D721Med (cell line): Measurements from ENCODE around the gene SGF29.
"Not testable (repeated sequence)": the region's sequence is repeated elsewhere in the genome, so short reads cannot be mapped to it uniquely, and the experiment has no call there.

Experiments
- DNase-seq: peaks from one replicate; pipeline ENCODE4 v3.0.0; 2011; ENCODE audit warnings: low spot score; ENCODE audit not compliant: insufficient read length
- FAIRE-seq: peaks from 2 replicates; lab custom pipeline; 2011; peaks lifted over from hg19 to GRCh38; lab: Jason Lieb, UNC
- TF ChIP-seq, protein P1 (sequence below): IDR thresholded peaks from 2 replicates; pipeline ENCODE4 v1.5.1; 2012; ENCODE audit warnings: mild to moderate bottlenecking, control low read depth; ENCODE audit not compliant: insufficient read depth; ENCODE audit errors: missing control alignments

Gene SGF29

GRCh38 chr16:28514246-28514645, 39.5 kb upstream of the SGF29 start:
- DNase-seq (no peak), FAIRE-seq (no peak)
- TF ChIP-seq, protein P1, sequence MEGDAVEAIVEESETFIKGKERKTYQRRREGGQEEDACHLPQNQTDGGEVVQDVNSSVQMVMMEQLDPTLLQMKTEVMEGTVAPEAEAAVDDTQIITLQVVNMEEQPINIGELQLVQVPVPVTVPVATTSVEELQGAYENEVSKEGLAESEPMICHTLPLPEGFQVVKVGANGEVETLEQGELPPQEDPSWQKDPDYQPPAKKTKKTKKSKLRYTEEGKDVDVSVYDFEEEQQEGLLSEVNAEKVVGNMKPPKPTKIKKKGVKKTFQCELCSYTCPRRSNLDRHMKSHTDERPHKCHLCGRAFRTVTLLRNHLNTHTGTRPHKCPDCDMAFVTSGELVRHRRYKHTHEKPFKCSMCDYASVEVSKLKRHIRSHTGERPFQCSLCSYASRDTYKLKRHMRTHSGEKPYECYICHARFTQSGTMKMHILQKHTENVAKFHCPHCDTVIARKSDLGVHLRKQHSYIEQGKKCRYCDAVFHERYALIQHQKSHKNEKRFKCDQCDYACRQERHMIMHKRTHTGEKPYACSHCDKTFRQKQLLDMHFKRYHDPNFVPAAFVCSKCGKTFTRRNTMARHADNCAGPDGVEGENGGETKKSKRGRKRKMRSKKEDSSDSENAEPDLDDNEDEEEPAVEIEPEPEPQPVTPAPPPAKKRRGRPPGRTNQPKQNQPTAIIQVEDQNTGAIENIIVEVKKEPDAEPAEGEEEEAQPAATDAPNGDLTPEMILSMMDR: no peak

GRCh38 chr16:28520672-28521071, 33.0 kb upstream of the SGF29 start:
- TF ChIP-seq, protein P1: no peak
- DNase-seq (no peak), FAIRE-seq (no peak)

GRCh38 chr16:28521436-28521835, 32.3 kb upstream of the SGF29 start:
- FAIRE-seq (no peak), DNase-seq (no peak)
- TF ChIP-seq, protein P1: no peak

DNA sequence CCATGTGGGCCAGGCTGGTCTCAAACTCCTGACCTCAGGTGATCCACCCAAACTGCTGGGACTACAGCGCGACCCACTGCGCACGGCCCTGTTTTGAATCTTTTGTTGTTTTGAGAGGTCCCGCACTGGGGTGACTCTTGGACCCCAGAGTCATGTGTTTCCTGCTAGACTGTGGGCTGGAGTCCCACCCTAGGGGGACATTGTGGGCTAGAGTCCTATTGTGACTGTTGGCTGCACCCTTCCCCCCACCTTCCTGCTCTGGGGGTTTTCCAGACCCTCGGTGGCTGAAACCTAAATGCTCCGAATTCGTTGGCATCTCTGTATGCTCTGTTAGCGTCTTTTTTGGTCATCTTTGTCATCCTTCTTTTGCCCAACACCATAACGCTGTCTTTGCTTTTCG, 30.9 kb upstream of the SGF29 start:
- TF ChIP-seq, protein P1: no peak
- DNase-seq: no peak
- FAIRE-seq: no peak

DNA sequence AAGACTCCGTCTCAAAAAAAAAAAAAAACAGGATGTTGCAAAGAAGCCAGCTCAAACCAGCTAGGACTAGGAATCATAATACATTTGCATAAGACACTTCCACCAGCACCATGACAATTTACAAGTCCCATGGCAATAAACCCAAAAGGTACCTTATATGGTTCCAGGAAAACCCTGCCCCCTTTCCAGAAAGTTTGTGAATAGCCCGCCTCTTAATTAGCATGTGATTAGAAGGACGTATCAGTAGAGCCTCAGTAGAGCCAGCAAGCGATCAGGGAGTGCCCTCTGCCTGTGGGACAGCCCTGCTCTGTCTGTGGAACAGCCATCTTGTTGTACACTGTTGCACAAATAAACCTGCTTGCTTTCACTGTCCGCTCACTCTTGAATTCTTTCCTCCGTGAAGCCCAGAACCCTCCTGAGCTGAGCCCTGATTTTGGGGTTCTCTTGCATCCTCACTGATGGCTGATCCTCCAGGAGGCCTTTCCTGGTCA, 29.0 kb upstream of the SGF29 start:
- TF ChIP-seq, protein P1: no peak
- FAIRE-seq (no peak), DNase-seq (no peak)

DNA sequence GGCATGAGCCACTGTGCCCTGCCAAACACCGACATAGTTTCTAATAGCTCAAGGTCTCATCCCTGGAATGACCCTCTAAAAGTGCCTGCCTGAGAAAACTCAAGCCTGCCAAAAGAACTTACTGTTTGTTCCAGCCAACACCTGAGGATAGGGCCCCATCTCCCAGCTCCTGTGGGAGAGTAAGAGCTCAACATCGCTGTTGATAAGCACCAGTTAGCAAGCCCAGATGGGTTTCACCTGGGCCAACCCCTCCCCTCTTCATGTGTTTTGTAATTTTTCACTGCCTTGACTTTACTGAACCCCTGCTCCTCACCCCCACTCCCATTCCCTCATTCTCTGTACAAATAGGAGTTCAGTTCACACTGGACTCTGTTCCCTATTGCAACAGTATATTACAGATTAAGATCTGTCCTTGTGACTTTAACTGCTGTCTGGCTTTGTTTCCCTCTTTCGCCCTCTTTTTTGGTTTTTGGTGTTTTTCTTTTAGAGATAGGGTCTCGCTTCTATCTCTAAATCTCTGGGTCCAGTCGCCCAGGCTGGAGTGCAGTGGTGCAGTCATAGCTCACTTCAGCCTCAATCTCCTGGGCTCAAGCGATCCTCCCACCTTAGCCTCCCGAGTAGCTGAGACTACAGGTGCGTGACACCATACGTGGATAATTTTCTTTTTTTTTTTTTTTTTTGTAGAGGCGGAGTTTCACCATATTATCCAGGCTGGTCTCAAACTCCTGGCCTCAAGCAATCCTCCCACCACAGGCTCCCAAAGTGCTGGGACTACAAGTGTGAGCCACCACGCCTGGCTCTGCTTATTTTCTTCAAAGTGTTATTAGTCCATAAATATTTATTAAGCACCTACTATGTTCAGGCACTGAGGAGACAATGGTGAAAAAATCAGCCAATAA, 27.3 kb upstream of the SGF29 start:
- DNase-seq: no peak
- FAIRE-seq: no peak
- TF ChIP-seq, protein P1: no peak

- not testable (repeated sequence) for FAIRE-seq, DNase-seq
Measured at GRCh38 chr16:28527100-28527785, 26.5 kb upstream of the SGF29 start.
